OCI-LY1 (cell line): Measurements from ENCODE around the gene SLC24A3.

Source experiments
- H2AFZ ChIP-seq: fragments of 200-600 bp; sonication (generic), shearing (Covaris generic); 2 replicates; pipeline ENCODE4 v1.6.0; 2014; ENCODE audit warnings: antibody characterized with exemption, mild to moderate bottlenecking, low read length
- H3F3A ChIP-seq: fragments of 200-600 bp; sonication (generic), shearing (Covaris generic); 2 replicates; pipeline ENCODE4 v1.6.0; 2014; ENCODE audit warnings: mild to moderate bottlenecking, antibody characterized with exemption, low read length, moderate library complexity; ENCODE audit not compliant: insufficient read depth
- H3K27ac ChIP-seq: fragments of 200-600 bp; sonication (generic); 2 replicates; pipeline ENCODE4 v1.5.1; 2014; ENCODE audit warnings: low read length, mixed run types, mild to moderate bottlenecking, low read depth; ENCODE audit not compliant: poor library complexity, severe bottlenecking
- H3K27me3 ChIP-seq: fragments of 200-600 bp; sonication (generic); 2 replicates; pipeline ENCODE4 v1.6.0; 2014; ENCODE audit warnings: antibody characterized with exemption, mild to moderate bottlenecking, low read length, moderate library complexity; ENCODE audit not compliant: insufficient read depth
- H3K36me3 ChIP-seq: fragments of 200-600 bp; sonication (generic); 2 replicates; pipeline ENCODE4 v1.6.1; 2014; ENCODE audit warnings: mild to moderate bottlenecking, antibody characterized with exemption, low read length, moderate library complexity, mixed read lengths; ENCODE audit not compliant: insufficient read depth
- H3K4me1 ChIP-seq: fragments of 200-600 bp; sonication (generic); 2 replicates; pipeline ENCODE4 v1.5.1; 2014; ENCODE audit warnings: mild to moderate bottlenecking, low read length, moderate library complexity; ENCODE audit not compliant: insufficient read depth, severe bottlenecking
- H3K4me2 ChIP-seq: fragments of 200-600 bp; sonication (generic), shearing (Covaris generic); 2 replicates; pipeline ENCODE4 v1.6.1; 2014; ENCODE audit warnings: low read length
- H3K4me3 ChIP-seq: fragments of 200-600 bp; sonication (generic); 2 replicates; pipeline ENCODE4 v1.5.1; 2014; ENCODE audit warnings: low read length, low read depth, mild to moderate bottlenecking, mixed read lengths; ENCODE audit not compliant: poor library complexity, severe bottlenecking
- H3K79me2 ChIP-seq: fragments of 200-600 bp; shearing (Covaris generic); 2 replicates; pipeline ENCODE4 v1.6.1; 2016; ENCODE audit warnings: mixed run types, low read length, mixed read lengths; ENCODE audit not compliant: insufficient read depth
- H3K9ac ChIP-seq: fragments of 200-600 bp; sonication (generic), shearing (Covaris generic); 2 replicates; pipeline ENCODE4 v1.6.1; 2014; ENCODE audit warnings: mild to moderate bottlenecking, low read length, mixed read lengths
- H3K9me2 ChIP-seq: fragments of 200-600 bp; sonication (generic), shearing (Covaris generic); 2 replicates; pipeline ENCODE4 v1.6.1; 2014; ENCODE audit warnings: low read depth, mild to moderate bottlenecking, low read length, mixed read lengths
- H3K9me3 ChIP-seq: fragments of 200-600 bp; shearing (Covaris generic); 2 replicates; pipeline ENCODE4 v1.6.1; 2014; ENCODE audit warnings: low read length, mixed read lengths
- H4K20me1 ChIP-seq: fragments of 200-600 bp; sonication (generic), shearing (Covaris generic); 2 replicates; pipeline ENCODE4 v1.6.0; 2016; ENCODE audit warnings: mild to moderate bottlenecking, low read length; ENCODE audit not compliant: insufficient read depth
- CTCF ChIP-seq: fragments of 200-600 bp; sonication (generic), shearing (Covaris generic); IDR thresholded peaks from 2 replicates; pipeline ENCODE4 v1.5.1; 2017; ENCODE audit warnings: mild to moderate bottlenecking, antibody characterized with exemption, low read length, moderate library complexity, mixed read lengths
- EZH2 ChIP-seq: fragments of 200-600 bp; sonication (generic), shearing (Covaris generic); IDR thresholded peaks from 2 replicates; pipeline ENCODE4 v1.8.0; 2017; ENCODE audit warnings: borderline replicate concordance, mixed run types, mild to moderate bottlenecking, antibody characterized with exemption, low read length, moderate library complexity, mixed read lengths

Gene SLC24A3

DNA sequence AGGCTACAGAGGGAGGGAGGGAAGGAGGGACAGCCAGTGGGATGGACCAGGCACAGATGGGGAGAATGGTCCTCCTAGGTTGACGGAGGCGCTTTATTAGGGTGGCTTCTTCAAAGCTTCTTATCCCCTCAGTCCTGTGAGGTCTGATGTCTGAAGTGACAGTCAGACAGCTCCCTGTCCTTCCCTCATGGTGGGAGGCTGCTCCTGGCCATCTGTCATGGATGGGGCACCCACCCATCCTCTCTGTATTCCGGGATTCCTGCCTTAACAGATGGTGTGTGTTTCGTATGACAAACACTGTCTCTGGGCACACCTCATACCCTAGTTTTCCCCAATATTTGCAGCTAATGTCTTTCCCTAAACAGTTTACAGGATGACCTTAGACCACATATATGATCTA is 553.5 kb downstream of the SLC24A3 start:
- H3K27ac ChIP-seq = no peak overlapping the region
- H2AFZ ChIP-seq = no peak overlapping the region
- no peaks in the 10 kb centered on the region for H3K4me1 ChIP-seq
- no peak overlapping the region for H3K4me3 ChIP-seq
- H3K9ac ChIP-seq = no peak overlapping the region
- H3K9me3 ChIP-seq = no peaks in the 10 kb centered on the region
- no peaks in the 10 kb centered on the region for H3F3A ChIP-seq
- no peaks in the 10 kb centered on the region for H3K79me2 ChIP-seq
- no peak overlapping the region for H3K4me2 ChIP-seq
- no peaks in the 10 kb centered on the region for H4K20me1 ChIP-seq
- no peaks in the 10 kb centered on the region; the same call in 1 of the 2 replicates for H3K27me3 ChIP-seq
- H3K9me2 ChIP-seq = no peaks in the 10 kb centered on the region
- no peaks in the 10 kb centered on the region for H3K36me3 ChIP-seq
- TF ChIP-seq EZH2 = no peak
- TF ChIP-seq CTCF = no peak

DNA sequence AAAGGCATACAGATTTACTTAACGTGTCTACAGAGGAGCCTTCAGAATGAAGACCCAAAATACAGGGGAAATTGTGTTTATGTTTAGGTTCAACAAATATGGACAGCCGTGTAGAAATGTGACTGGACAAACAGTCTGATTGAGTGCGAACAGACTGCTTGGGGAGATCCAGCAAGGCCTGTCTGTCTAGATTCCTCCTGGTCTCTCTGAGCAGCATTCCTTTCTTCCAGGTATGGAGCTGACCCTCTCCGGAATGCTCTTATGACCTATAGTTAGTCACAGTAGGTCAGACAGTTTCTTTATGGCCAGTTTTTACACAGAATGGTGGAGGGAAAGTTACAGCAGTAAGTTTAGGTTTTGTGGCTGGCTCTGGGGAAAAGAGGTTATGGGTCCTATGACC is 554.6 kb downstream of the SLC24A3 start:
- H3K9me2 ChIP-seq = no peaks in the 10 kb centered on the region
- no peak overlapping the region for H3K4me2 ChIP-seq
- TF ChIP-seq EZH2 (no peak), CTCF (no peak)
- no peaks in the 10 kb centered on the region for H3K9me3 ChIP-seq
- H2AFZ ChIP-seq = no peak overlapping the region
- no peaks in the 10 kb centered on the region; the same call in 1 of the 2 replicates for H3K27me3 ChIP-seq
- H3K36me3 ChIP-seq = no peaks in the 10 kb centered on the region
- H3K27ac ChIP-seq = no peak overlapping the region
- H3K4me3 ChIP-seq = no peak overlapping the region
- H3F3A ChIP-seq = no peaks in the 10 kb centered on the region
- no peaks in the 10 kb centered on the region for H3K79me2 ChIP-seq
- H4K20me1 ChIP-seq = no peaks in the 10 kb centered on the region
- no peak overlapping the region for H3K9ac ChIP-seq
- H3K4me1 ChIP-seq = no peaks in the 10 kb centered on the region

DNA sequence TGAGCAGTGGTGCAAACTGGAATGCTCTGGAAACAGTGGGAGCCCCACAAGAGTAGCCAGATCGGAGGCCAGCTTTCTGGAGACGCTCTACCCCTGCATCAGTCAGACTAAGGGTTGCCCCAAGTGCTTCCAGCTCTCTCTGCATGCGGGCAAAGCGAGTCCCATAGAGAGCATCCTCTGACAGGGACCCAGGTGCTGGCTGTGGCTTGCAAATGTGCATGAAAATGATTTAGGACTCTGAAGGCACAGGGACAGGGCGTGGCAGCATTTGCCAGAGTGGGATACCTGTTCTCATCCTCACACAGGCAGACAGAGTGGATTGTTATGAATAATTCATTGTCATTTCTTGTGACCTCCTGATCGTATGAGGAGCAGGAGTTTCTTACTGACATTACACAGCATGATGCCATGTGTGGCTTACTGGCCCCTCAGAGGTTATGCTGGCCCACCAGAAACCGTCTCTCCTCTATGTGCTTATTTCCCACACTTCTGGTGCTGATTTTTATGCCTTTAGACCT is 555.9 kb downstream of the SLC24A3 start:
- no peak for TF ChIP-seq EZH2
- TF ChIP-seq CTCF = no peak
- no peaks in the 10 kb centered on the region for H3K9me2 ChIP-seq
- H3K4me1 ChIP-seq = no peaks in the 10 kb centered on the region
- no peak overlapping the region for H3K4me3 ChIP-seq
- no peak overlapping the region for H3K9ac ChIP-seq
- H3K4me2 ChIP-seq = no peak overlapping the region
- H3K27ac ChIP-seq = no peak overlapping the region
- no peaks in the 10 kb centered on the region for H3K9me3 ChIP-seq
- H3K79me2 ChIP-seq = no peaks in the 10 kb centered on the region
- H4K20me1 ChIP-seq = no peaks in the 10 kb centered on the region
- no peaks in the 10 kb centered on the region for H3F3A ChIP-seq
- H2AFZ ChIP-seq = no peak overlapping the region
- H3K36me3 ChIP-seq = no peaks in the 10 kb centered on the region
- peaks cover 6% of the 10 kb centered on the region for H3K27me3 ChIP-seq
